GM19468 (cell line): Measurements from ENCODE around the gene KAT6B.
"Not testable (repeated sequence)": the region's sequence is repeated elsewhere in the genome, so short reads cannot be mapped to it uniquely, and the experiment has no call there.

Experiments used
- ATAC-seq: cut with Tn5 transposase; IDR thresholded peaks from one replicate; pipeline ENCODE4 v1.9.1; 2021; ENCODE audit warnings: mild to moderate bottlenecking, moderate library complexity, moderate number of reproducible peaks; ENCODE audit not compliant: unreplicated experiment; ENCODE audit errors: extremely low read depth

The KAT6B gene

GRCh38 chr10:74883428-74883827 is 57.0 kb downstream of the KAT6B start:
- ATAC-seq, result no peak

- ATAC-seq, result no peak
Measured at GRCh38 chr10:74887614-74888284, 61.3 kb downstream of the KAT6B start.

GRCh38 chr10:74888962-74889661 is 62.7 kb downstream of the KAT6B start:
- no peak for ATAC-seq

- ATAC-seq, result no peak
Measured at GRCh38 chr10:74889662-74889998, 63.2 kb downstream of the KAT6B start.

- no peak for ATAC-seq
Measured at GRCh38 chr10:74890460-74890859, 64.1 kb downstream of the KAT6B start.

- no peak for ATAC-seq
Measured at GRCh38 chr10:74891053-74891452, 64.7 kb downstream of the KAT6B start.

GRCh38 chr10:74892839-74893238 is 66.4 kb downstream of the KAT6B start:
- no peak for ATAC-seq

- ATAC-seq, result not testable (repeated sequence)
Measured at GRCh38 chr10:74893329-74893728, 66.9 kb downstream of the KAT6B start.

GRCh38 chr10:74896788-74897527 is 70.6 kb downstream of the KAT6B start:
- ATAC-seq, result no peak

GRCh38 chr10:74898201-74898976 is 72.0 kb downstream of the KAT6B start:
- peak; percentile 32 for ATAC-seq

- ATAC-seq, result no peak
Measured at GRCh38 chr10:74900297-74900696, 73.9 kb downstream of the KAT6B start.

GRCh38 chr10:74901301-74901700 is 74.9 kb downstream of the KAT6B start:
- ATAC-seq, result no peak

GRCh38 chr10:74901867-74902450 is 75.6 kb downstream of the KAT6B start:
- ATAC-seq, result no peak

GRCh38 chr10:74903491-74903890 is 77.1 kb downstream of the KAT6B start:
- no peak for ATAC-seq

- ATAC-seq, result no peak
Measured at GRCh38 chr10:74906611-74907198, 80.3 kb downstream of the KAT6B start.

GRCh38 chr10:74909670-74910069 is 83.3 kb downstream of the KAT6B start:
- ATAC-seq, result no peak

GRCh38 chr10:74910241-74910975 is 84.0 kb downstream of the KAT6B start:
- no peak for ATAC-seq

- ATAC-seq, result no peak
Measured at GRCh38 chr10:74910976-74911350, 84.6 kb downstream of the KAT6B start.

GRCh38 chr10:74912182-74912581 is 85.8 kb downstream of the KAT6B start:
- ATAC-seq, result no peak
